HL-60 (cell line): ENCODE measurements around the gene INTS4.

Source experiments
- GABPA ChIP-seq: IDR thresholded peaks from 2 replicates; pipeline ENCODE4 v1.6.1; 2012; ENCODE audit warnings: low read depth
- POLR2AphosphoS5 ChIP-seq: IDR thresholded peaks from 2 replicates; pipeline ENCODE4 v1.6.1; 2012; ENCODE audit warnings: low read depth
- REST ChIP-seq: IDR thresholded peaks from 2 replicates; pipeline ENCODE4 v1.6.1; 2012; ENCODE audit warnings: low read depth; ENCODE audit not compliant: insufficient replicate concordance
- TF ChIP-seq, protein P1 (sequence below): IDR thresholded peaks from one replicate; pipeline ENCODE4 v1.5.1; 2011; ENCODE audit warnings: low read length, control low read depth, inconsistent platforms; ENCODE audit not compliant: insufficient read depth

DNA sequence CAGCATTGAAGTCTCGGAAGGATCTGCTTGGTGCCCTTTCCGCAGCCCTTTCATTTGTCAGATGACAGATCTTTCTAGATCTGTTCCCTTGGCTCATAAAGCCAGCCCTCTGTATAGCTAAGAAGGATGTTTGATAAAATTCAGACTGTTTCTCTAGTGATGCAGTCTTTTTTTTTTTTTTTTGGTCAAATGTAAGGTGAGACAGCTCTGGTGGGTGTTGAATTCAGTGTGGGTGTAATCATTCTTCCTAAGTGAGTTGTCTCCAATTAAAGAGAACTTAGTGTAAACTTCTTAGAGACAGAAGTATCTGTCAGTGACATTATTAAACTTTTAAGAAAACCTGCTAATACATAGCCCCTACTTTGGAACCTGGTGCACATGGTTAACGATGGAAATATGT, 120.3 kb downstream of the INTS4 start:
- TF ChIP-seq, protein P1, sequence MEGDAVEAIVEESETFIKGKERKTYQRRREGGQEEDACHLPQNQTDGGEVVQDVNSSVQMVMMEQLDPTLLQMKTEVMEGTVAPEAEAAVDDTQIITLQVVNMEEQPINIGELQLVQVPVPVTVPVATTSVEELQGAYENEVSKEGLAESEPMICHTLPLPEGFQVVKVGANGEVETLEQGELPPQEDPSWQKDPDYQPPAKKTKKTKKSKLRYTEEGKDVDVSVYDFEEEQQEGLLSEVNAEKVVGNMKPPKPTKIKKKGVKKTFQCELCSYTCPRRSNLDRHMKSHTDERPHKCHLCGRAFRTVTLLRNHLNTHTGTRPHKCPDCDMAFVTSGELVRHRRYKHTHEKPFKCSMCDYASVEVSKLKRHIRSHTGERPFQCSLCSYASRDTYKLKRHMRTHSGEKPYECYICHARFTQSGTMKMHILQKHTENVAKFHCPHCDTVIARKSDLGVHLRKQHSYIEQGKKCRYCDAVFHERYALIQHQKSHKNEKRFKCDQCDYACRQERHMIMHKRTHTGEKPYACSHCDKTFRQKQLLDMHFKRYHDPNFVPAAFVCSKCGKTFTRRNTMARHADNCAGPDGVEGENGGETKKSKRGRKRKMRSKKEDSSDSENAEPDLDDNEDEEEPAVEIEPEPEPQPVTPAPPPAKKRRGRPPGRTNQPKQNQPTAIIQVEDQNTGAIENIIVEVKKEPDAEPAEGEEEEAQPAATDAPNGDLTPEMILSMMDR: no peak
- TF ChIP-seq REST (no peak), GABPA (no peak), POLR2AphosphoS5 (no peak)
